ENCODE results near the gene ZNRF2.

DNA sequence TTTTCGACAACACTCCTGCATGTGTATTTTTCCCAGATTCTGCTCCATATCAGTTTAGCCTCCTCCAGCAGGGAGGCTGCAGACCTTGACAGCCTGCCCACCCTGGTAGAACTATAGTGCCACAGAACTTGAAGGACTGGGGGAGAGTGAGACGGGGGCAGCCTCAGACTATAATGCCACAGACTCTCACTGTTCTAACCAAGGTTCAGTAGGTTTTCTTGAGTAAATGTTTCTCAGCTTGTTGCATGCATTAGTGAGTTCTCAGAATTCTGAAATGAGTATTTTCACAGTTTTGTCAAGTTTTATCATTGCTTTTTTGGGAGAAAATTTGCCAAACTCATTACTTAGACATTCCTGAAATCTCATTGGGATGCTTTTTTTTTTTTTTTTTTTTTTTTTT is 95.9 kb downstream of the ZNRF2 start:
- TF ChIP-seq, protein P1, sequence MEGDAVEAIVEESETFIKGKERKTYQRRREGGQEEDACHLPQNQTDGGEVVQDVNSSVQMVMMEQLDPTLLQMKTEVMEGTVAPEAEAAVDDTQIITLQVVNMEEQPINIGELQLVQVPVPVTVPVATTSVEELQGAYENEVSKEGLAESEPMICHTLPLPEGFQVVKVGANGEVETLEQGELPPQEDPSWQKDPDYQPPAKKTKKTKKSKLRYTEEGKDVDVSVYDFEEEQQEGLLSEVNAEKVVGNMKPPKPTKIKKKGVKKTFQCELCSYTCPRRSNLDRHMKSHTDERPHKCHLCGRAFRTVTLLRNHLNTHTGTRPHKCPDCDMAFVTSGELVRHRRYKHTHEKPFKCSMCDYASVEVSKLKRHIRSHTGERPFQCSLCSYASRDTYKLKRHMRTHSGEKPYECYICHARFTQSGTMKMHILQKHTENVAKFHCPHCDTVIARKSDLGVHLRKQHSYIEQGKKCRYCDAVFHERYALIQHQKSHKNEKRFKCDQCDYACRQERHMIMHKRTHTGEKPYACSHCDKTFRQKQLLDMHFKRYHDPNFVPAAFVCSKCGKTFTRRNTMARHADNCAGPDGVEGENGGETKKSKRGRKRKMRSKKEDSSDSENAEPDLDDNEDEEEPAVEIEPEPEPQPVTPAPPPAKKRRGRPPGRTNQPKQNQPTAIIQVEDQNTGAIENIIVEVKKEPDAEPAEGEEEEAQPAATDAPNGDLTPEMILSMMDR (conservative IDR thresholded peaks at IDR 0.05 in 1 of 2, IDR thresholded peaks at IDR 0.05 in 1 of 2; ENCODE audit: extremely low read depth in 1 of 2, insufficient read depth in 1 of 2, low read depth in 1 of 2, low read length in 2 of 2): no peak
- TF ChIP-seq EZH2 (IDR thresholded peaks at IDR 0.05; ENCODE audit: borderline replicate concordance, low read length): no peak

Measured in mammary epithelial cell (primary cell).